ENCODE data around the gene CYFIP1.

DNA sequence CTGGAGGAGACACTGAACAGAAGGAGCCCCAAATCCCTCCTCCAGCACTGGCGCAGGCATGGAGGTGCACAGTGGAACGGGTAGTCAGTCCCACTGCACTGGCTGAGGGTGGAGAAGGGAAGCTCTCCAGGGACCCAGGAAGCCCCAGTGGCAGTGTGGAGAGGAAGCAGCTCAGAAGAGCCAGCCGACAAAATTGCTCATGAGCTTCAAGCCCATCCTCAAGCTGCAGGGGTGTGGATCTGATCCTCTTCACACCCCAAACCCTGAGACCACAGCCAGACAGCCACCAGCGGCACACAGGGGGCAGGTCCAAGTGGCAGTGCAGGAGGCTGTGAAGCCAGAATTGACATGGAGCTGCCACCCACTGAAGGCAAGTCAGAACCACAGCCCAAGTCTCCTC, 32.1 kb downstream of the CYFIP1 start:
- TF ChIP-seq, protein P1, sequence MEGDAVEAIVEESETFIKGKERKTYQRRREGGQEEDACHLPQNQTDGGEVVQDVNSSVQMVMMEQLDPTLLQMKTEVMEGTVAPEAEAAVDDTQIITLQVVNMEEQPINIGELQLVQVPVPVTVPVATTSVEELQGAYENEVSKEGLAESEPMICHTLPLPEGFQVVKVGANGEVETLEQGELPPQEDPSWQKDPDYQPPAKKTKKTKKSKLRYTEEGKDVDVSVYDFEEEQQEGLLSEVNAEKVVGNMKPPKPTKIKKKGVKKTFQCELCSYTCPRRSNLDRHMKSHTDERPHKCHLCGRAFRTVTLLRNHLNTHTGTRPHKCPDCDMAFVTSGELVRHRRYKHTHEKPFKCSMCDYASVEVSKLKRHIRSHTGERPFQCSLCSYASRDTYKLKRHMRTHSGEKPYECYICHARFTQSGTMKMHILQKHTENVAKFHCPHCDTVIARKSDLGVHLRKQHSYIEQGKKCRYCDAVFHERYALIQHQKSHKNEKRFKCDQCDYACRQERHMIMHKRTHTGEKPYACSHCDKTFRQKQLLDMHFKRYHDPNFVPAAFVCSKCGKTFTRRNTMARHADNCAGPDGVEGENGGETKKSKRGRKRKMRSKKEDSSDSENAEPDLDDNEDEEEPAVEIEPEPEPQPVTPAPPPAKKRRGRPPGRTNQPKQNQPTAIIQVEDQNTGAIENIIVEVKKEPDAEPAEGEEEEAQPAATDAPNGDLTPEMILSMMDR (conservative IDR thresholded peaks at IDR 0.05; ENCODE audit: low read depth, low read length), result no peak
- TF ChIP-seq EZH2 (IDR thresholded peaks at IDR 0.05; ENCODE audit: borderline replicate concordance, low read depth, low read length, poor library complexity, severe bottlenecking), result no peak
